Fibroblast of mammary gland (primary cell): ENCODE data around the gene VPS13A.
"Not testable (repeated sequence)": the region's sequence is repeated elsewhere in the genome, so short reads cannot be mapped to it uniquely, and the experiment has no call there.

ENCODE experiments used
- DNase-seq: peaks from one replicate; pipeline ENCODE4 v3.0.0-alpha.2; 2010; ENCODE audit warnings: low read depth
- H3K4me3 ChIP-seq: 2 replicates; pipeline ENCODE4 v1.5.1; 2011; ENCODE audit warnings: low read depth, mild to moderate bottlenecking, low read length, moderate library complexity; ENCODE audit not compliant: control insufficient read depth
- TF ChIP-seq, protein P1 (sequence below): conservative IDR thresholded peaks from 2 replicates; pipeline ENCODE4 v1.5.1; 2011; ENCODE audit warnings: low read depth, low read length, inconsistent platforms; ENCODE audit not compliant: control insufficient read depth, insufficient read depth

Gene VPS13A

DNA sequence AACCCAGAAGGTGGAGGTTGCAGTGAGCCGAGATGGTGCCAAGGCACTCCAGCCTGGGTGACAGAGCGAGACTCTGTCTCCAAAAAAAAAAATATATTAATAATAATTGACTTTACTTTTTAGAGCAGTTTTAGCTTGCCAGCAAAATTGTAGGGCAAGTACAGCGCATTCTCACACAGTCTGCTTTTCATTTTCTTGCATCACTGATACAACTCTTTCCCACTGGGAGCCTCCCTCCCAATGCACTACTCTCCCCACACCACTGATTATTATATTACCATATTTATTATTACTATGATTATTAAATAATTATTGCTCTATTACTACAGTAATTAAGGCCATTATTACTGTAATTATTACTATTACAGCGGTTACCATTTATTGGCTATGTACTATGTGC, 257.9 kb downstream of the VPS13A start:
- TF ChIP-seq, protein P1, sequence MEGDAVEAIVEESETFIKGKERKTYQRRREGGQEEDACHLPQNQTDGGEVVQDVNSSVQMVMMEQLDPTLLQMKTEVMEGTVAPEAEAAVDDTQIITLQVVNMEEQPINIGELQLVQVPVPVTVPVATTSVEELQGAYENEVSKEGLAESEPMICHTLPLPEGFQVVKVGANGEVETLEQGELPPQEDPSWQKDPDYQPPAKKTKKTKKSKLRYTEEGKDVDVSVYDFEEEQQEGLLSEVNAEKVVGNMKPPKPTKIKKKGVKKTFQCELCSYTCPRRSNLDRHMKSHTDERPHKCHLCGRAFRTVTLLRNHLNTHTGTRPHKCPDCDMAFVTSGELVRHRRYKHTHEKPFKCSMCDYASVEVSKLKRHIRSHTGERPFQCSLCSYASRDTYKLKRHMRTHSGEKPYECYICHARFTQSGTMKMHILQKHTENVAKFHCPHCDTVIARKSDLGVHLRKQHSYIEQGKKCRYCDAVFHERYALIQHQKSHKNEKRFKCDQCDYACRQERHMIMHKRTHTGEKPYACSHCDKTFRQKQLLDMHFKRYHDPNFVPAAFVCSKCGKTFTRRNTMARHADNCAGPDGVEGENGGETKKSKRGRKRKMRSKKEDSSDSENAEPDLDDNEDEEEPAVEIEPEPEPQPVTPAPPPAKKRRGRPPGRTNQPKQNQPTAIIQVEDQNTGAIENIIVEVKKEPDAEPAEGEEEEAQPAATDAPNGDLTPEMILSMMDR: no peak
- no peak for DNase-seq
- H3K4me3 ChIP-seq: no peak overlapping the region

DNA sequence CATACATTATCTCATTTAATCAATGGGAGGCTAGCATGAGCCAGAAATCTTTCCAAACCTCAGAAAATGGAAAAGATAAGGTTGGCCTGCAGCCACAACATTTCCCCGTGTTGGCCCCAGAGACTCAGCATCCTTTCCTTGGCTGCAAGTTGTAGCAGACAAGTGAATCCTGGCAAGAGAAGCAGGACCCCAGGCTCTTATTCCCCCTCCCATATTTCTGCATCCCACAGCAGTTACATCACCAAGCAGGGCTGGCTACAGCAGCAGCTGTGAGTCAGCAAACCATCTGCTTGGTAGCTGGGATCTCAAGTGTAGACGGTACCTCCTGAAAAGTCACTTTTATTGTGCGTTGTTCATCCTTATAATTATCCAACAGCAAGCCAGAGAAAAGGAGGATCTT, 258.4 kb downstream of the VPS13A start:
- peak; percentile 35 for DNase-seq
- no peak overlapping the region for H3K4me3 ChIP-seq
- TF ChIP-seq, protein P1: no peak

DNA sequence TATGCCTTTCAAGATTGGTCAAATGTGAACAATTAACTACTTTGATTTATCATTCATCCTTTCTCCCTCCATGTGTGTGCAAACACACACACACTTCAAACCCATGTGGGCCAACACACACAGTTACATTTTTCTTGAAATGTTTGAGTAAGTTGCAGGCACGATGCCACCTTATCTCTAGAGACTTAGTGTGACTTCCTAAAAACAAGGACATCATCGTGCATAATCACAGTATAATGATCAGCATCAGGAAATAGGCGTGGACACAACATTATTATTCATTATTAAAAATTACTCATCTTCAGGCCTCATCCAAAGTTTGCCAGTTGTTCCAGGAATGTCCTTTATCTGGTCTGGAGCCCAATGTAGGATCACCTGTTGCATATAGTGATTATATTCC, 261.3 kb downstream of the VPS13A start:
- no peak overlapping the region for H3K4me3 ChIP-seq
- no peak for DNase-seq
- TF ChIP-seq, protein P1: no peak

DNA sequence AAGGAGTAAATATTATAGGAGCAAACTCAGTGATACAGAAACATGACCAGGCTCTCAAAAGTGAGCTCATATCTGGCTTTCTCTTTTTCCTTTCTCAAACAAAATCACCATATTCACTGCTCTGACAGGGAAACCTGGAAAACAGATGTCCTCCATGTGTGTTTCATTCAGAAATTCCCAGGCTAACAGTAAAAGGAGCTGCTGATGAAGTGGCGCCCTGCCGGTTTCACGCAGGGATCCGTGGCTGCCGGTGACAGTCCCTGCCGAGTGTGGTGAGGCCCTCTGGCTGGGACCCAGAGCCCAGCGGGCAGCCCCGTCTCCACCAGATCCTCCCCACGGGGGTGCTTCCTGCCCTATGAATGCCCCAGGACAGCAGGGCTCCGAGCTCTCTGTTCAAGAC, 262.7 kb downstream of the VPS13A start:
- peak; percentile 57 for DNase-seq
- TF ChIP-seq, protein P1: no peak
- H3K4me3 ChIP-seq: no peak overlapping the region

DNA sequence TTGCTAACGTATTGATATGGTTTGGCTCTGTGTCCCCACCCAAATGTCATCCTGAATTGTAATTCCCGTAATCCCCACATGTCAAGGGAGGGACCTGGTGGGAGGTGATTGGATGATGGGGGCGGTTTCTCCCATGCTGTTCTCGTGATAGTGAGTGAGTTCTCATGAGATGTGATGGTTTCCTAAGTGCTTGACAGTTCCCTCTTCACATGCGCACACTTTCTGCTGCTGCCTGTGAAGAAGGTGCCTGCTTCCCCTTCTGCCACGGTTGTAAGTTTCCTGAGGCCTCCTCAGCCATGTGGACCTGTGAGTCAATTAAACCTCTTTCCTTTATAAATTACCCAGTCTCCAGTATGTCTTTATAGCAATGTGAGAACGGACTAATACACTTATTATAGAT, 263.8 kb downstream of the VPS13A start:
- DNase-seq, H3K4me3 ChIP-seq: not testable (repeated sequence)

DNA sequence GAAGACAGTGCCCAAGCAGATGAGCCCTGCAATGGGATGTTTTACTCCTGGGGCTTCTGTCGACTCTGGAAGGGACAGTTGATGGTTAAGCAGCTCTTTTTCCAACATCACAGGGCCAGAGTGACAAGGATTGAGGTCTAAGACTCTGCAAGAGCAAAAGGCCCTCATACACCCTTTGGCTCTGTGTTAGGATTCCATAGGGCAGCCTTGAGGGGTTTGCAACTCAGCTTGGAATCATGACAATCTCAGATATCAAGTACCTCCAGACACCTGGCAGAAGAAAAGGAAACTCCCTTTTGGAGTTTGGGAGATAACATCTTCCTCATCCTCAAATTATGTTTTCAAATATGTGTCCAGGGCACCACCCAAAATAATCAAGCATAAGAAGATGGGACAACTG, 265.1 kb downstream of the VPS13A start:
- no peak overlapping the region for H3K4me3 ChIP-seq
- no peak for DNase-seq
- TF ChIP-seq, protein P1: no peak

DNA sequence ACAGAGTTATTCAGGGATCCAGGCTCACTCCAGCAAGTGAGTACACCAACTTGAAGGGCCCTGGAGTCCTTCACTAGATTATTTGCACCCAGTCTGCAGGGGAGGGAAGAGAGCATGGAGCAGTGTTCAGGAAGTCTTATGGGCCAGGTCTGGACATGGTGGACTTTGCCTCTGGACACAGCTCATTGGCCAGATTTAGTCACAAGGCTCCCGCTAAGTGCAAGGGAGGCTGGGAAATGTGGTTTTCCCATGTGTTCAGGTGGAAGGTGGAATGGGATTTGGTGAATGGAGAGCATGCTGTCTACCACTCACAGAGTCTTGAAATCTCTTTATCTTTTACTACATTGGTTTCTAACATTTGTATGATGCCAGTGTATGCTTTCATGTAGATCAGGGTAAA, 270.3 kb downstream of the VPS13A start:
- TF ChIP-seq, protein P1: no peak
- no peak overlapping the region for H3K4me3 ChIP-seq
- DNase-seq: no peak
